ENCODE data around the gene CENPS. TPM values are rescaled to one million over a fixed set of nuclear protein-coding genes. Genes with fewer than 3 reads are reported as not detected.
A peak's percentile ranks its signal among the peaks of the same experiment; 100 is the strongest.

Gene CENPS
- total RNA-seq, 6 donors from 2014 or later, result 1.4 to 23.0 (median 14.3) TPM

DNA sequence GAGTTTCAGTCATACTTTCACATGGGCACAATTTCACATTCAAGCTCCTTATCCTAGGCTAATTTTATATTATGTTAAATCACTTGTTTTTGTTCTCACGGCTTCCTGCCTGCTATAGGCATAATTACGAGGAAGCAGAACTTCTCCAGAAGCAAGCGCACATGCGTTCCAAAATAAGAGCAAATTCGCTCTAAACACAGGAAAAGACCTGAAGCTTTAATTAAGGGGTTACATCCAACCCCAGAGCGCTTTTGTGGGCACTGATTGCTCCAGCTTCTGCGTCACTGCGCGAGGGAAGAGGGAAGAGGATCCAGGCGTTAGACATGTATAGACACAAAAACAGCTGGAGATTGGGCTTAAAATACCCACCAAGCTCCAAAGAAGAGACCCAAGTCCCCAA, 19.5 kb downstream of the CENPS start, which contains the start of gene CORT:
TSS of gene CORT (plus strand) at position 281 of the 400 bp plus-strand sequence. CDS start 193 bp downstream, outside the sequence.
- DNase-seq (no peak), ATAC-seq (ENCODE audit: low FRiP score in 2 of 2) (no peak)
- H3K4me3 ChIP-seq, result no peak within 1 kb of the TSS
- 91 to 93% methylated on average over 10 of the region's 10 CpGs for WGBS, 2 donors
- H3K36me3 ChIP-seq, result peaks cover 0 to 2% (median 0%) of the 10 kb centered on the region in 4 donors
- no peaks in the 10 kb centered on the region for H3K9me3 ChIP-seq
- H3K27ac ChIP-seq, result no peak within 1 kb of the TSS
- no peaks in the 10 kb centered on the region for H3K27me3 ChIP-seq
- TF ChIP-seq EP300 (IDR thresholded peaks at IDR 0.05) (no peak), POLR2AphosphoS5 (IDR thresholded peaks at IDR 0.05) (no peak), POLR2A (IDR thresholded peaks at IDR 0.05) (no peak)
- TF ChIP-seq, protein P1, sequence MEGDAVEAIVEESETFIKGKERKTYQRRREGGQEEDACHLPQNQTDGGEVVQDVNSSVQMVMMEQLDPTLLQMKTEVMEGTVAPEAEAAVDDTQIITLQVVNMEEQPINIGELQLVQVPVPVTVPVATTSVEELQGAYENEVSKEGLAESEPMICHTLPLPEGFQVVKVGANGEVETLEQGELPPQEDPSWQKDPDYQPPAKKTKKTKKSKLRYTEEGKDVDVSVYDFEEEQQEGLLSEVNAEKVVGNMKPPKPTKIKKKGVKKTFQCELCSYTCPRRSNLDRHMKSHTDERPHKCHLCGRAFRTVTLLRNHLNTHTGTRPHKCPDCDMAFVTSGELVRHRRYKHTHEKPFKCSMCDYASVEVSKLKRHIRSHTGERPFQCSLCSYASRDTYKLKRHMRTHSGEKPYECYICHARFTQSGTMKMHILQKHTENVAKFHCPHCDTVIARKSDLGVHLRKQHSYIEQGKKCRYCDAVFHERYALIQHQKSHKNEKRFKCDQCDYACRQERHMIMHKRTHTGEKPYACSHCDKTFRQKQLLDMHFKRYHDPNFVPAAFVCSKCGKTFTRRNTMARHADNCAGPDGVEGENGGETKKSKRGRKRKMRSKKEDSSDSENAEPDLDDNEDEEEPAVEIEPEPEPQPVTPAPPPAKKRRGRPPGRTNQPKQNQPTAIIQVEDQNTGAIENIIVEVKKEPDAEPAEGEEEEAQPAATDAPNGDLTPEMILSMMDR (IDR thresholded peaks at IDR 0.05), result no peak
- peaks cover 0 to 9% (median 2%) of the 10 kb centered on the region in 4 donors for H3K4me1 ChIP-seq

GRCh38 chr1:10450156-10450814, 20.1 kb downstream of the CENPS start:
- Histone ChIP-seq H3K27me3 (no peaks in the 10 kb centered on the region), H3K4me3 (no peak overlapping the region), H3K27ac (no peak overlapping the region), H3K9me3 (no peaks in the 10 kb centered on the region), H3K4me1 (peaks cover 0 to 9% (median 2%) of the 10 kb centered on the region in 4 donors), H3K36me3 (no peaks in the 10 kb centered on the region)
- WGBS, 2 donors, result 82 to 92% methylated on average over 19 to 20 of the region's 21 CpGs
- no peak for TF ChIP-seq EP300 (IDR thresholded peaks at IDR 0.05)
- TF ChIP-seq, protein P1 (IDR thresholded peaks at IDR 0.05), result no peak
- TF ChIP-seq POLR2AphosphoS5 (IDR thresholded peaks at IDR 0.05), result no peak
- TF ChIP-seq POLR2A (IDR thresholded peaks at IDR 0.05), result no peak
- DNase-seq (peak in 1 of 2 donors; percentile 70), ATAC-seq (ENCODE audit: low FRiP score in 2 of 2) (peak in 1 of 2 donors; percentile 40)

DNA sequence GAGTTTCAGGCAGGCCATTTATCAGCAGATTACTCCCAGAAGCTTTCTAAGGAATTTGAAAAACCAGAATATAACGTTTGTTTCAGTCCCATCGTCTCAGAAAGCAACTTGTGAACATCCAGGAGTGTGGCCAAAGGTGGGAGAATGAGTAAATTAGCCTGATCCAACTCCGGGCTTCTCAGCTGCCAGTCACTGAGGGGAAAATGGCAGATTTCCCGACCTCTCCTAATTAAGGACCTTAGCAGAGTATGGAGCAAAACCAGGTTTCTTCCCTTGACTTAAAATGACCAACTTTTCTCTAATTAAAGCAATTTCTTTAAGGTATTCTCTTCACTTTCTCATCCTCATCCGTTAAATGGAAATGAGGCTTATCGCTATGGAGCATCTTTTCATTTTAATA, 20.6 kb downstream of the CENPS start:
- ATAC-seq (ENCODE audit: low FRiP score in 2 of 2) (no peak), DNase-seq (no peak)
- no peaks in the 10 kb centered on the region for H3K9me3 ChIP-seq
- H3K27ac ChIP-seq, result no peak overlapping the region
- no peak overlapping the region for H3K4me3 ChIP-seq
- H3K36me3 ChIP-seq, result no peaks in the 10 kb centered on the region
- H3K4me1 ChIP-seq, result peaks cover 0 to 9% (median 2%) of the 10 kb centered on the region in 4 donors
- no peaks in the 10 kb centered on the region for H3K27me3 ChIP-seq
- no peak for TF ChIP-seq EP300 (IDR thresholded peaks at IDR 0.05)
- TF ChIP-seq POLR2A (IDR thresholded peaks at IDR 0.05), result no peak
- TF ChIP-seq, protein P1 (IDR thresholded peaks at IDR 0.05), result no peak
- TF ChIP-seq POLR2AphosphoS5 (IDR thresholded peaks at IDR 0.05), result no peak
- 53 to 58% methylated on average over 6 of the region's 6 CpGs for WGBS, 2 donors

- Histone ChIP-seq H3K36me3 (no peaks in the 10 kb centered on the region), H3K9me3 (no peaks in the 10 kb centered on the region), H3K4me1 (peaks cover 0 to 9% (median 2%) of the 10 kb centered on the region in 4 donors), H3K4me3 (no peak overlapping the region), H3K27me3 (no peaks in the 10 kb centered on the region), H3K27ac (peak overlapping the region in 1 of 4 donors; percentile 30)
- DNase-seq, result peak in 1 of 2 donors; percentile 78
- 13 to 27% methylated on average over 7 to 10 of the region's 10 CpGs for WGBS, 2 donors
- peak in 1 of 2 donors; percentile 53 for ATAC-seq (ENCODE audit: low FRiP score in 2 of 2)
- TF ChIP-seq, protein P1 (IDR thresholded peaks at IDR 0.05), result no peak
- TF ChIP-seq POLR2AphosphoS5 (IDR thresholded peaks at IDR 0.05), result no peak
- TF ChIP-seq POLR2A (IDR thresholded peaks at IDR 0.05), result no peak
- no peak for TF ChIP-seq EP300 (IDR thresholded peaks at IDR 0.05)
These were observed 21.1 kb downstream of the CENPS start for GRCh38 chr1:10451287-10451686.

All from upper lobe of left lung (tissue), 6 donors.